Measurements from ENCODE around the gene GATA6.
"Not testable (repeated sequence)": the region's sequence is repeated elsewhere in the genome, so short reads cannot be mapped to it uniquely, and the experiment has no call there.

GATA6 gene

DNA sequence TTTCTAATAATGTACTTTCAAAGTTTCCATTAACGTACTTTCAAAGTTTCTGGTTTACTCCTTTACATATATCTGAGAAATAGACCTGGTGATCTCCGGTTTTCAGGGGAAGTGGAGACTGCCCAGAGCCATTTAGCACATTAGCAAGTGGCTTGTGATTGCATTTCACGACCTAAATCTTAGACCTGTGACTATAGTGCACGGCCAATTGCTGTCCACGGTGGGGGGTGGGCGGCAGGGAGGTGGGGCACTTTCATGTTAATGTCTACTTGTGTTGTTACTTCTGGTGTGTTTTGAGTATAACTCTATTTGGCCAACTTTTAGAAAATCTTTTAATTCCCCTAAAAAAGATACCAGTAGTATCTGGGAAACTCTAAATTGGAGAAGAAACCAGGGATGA lies 11.3 kb downstream of the GATA6 start:
- no peak for DNase-seq (ENCODE audit: low read depth in 2 of 2, low spot score in 1 of 2)

GRCh38 chr18:22182884-22183697 lies 13.7 kb downstream of the GATA6 start:
- DNase-seq (ENCODE audit: low read depth in 2 of 2, low spot score in 1 of 2): no peak

- no peak for DNase-seq (ENCODE audit: low read depth in 2 of 2, low spot score in 1 of 2)
Measured at GRCh38 chr18:22183698-22184170, 14.3 kb downstream of the GATA6 start.

DNA sequence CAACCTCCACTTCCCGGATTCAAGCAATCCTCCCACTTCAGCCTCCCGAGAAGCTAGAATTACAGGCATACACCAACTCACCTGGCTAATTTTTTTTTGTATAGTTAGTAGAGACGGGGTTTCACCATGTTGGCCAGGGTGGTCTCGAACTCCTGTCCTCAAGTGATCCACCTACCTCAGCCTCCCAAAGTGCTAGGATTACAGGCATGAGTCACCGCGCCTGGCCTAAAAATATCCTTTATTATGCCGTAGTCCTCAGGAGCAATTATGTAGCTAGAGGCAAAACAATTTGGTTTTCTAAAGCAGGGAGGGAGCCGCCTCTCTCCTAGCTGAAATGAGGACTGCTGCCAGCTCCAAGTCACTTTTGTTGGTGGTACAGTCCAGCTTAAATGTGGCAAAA lies 15.2 kb downstream of the GATA6 start:
- DNase-seq (ENCODE audit: low read depth in 2 of 2, low spot score in 1 of 2): not testable (repeated sequence)

DNA sequence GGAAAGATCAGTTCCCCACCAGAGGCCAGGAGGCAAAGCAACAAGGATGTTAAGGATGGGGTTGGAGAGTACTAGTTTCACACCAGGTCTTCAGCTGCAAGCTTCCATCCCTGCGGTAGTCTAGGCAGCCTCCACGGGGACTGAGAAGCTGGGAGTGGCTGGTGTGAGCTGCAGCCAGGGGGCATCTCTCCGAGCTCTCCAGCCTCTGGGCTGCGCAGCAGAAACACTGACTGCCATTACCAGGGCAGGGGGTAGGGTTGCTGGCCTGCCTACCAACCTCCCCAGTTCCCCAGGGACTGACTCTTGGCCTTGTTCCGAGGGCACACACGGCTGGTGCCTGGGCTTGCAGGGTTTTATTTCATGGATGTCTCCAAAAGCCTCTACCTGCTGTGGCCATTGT lies 15.9 kb downstream of the GATA6 start:
- DNase-seq (ENCODE audit: low read depth in 2 of 2, low spot score in 1 of 2): no peak

DNA sequence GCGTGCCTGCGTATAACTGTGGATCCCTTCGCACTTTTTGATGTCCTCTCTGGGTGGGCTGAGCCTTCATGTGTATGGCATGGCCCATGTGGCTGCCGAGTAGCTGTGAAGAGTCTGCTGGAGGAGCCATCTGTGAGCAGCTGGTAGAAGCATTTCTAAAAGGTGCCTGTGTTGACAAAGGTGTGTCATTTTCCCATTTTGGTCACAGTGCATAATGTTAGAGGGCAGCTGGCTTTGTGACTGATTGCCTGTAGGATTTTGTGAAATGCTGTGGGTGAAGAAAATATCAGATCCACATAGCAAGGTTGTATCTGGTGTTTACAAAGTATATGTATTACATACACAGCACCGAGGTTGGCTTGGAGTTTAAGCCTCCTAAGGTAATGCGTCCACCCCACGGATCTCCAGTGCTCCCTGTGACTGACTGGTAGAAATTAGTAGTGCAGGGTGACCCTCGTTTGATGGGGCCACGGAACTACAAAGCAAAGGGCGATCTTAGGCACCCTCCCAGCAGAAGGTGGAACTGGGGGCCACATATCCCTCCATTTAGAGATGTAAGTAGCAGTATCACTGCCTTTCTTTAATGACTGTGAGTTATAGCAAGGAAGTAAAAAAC lies 16.5 kb downstream of the GATA6 start:
- no peak for DNase-seq (ENCODE audit: low read depth in 2 of 2, low spot score in 1 of 2)

DNA sequence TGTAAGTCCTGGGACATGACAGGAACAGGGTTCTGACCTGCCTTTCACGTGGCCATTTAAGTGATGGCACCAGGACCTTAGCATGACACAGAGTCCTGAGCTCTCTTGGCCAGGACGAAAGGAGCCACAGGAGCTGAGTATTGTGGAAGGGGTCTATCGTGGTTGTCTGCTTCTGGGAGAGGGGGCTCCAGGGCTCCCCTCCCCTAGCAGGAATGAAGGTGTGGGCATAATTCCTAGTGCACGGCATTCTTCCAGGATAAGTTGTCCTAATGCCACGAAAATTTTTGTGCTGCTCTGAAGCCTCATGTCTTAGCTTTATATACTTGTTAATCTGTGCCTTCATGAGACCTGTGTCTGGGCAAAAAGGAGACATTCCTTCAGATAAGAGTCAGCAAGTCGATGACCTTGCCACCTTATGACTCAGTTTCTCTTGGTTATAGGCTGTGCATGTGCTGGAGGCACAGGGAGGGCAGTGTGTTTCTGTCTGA lies 17.1 kb downstream of the GATA6 start:
- no peak for DNase-seq (ENCODE audit: low read depth in 2 of 2, low spot score in 1 of 2)

- no peak for DNase-seq (ENCODE audit: low read depth in 2 of 2, low spot score in 1 of 2)
Measured at GRCh38 chr18:22188559-22189267, 19.3 kb downstream of the GATA6 start.

GRCh38 chr18:22189449-22190166 lies 20.2 kb downstream of the GATA6 start:
- DNase-seq (ENCODE audit: low read depth in 2 of 2, low spot score in 1 of 2): no peak

GRCh38 chr18:22191346-22191695 lies 21.9 kb downstream of the GATA6 start:
- no peak for DNase-seq (ENCODE audit: low read depth in 2 of 2, low spot score in 1 of 2)

GRCh38 chr18:22191923-22192322 lies 22.5 kb downstream of the GATA6 start:
- no peak for DNase-seq (ENCODE audit: low read depth in 2 of 2, low spot score in 1 of 2)

DNA sequence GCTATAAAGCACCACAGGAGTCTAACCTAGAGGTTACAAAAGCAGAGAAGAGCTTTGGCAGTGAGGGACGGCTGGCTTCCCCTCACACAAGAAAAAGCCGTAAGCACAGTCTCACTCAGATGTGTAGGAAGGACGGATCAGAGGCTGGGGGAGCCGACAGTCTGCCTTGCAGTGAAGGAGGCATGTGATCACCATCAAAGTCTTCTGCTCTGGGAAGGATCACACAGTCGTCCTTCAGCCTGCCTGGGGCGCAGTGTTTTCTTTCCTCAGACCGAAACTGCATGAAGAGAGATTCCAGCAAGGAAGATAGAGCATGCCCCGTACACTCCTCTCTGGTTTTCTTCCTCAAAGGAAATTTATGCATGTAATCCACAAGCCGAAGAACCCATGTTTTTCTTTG lies 24.1 kb downstream of the GATA6 start:
- DNase-seq (ENCODE audit: low read depth in 2 of 2, low spot score in 1 of 2): no peak

DNA sequence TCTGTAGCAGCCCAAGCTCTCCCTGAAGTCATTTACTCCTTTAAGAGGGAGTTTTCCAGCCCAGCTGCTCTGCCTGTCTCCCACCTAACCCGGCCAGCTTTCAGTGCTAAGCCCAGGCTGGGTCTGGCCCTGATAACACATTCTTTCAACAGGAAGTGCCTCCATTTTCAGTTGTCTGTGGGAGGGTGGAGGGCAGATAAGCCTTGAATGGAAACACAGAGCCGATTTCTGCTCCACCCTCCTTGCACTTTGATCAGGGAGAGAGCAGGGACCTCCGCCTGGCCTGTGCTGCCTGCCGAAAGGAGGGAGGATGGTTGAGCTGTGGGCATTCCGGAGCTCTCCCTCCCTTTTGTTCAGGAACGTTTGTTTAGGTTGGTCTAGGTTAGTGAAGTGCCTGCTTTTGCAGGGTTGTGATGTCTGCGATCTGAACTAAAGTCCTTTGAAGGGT lies 24.8 kb downstream of the GATA6 start:
- DNase-seq (ENCODE audit: low read depth in 2 of 2, low spot score in 1 of 2): no peak

DNA sequence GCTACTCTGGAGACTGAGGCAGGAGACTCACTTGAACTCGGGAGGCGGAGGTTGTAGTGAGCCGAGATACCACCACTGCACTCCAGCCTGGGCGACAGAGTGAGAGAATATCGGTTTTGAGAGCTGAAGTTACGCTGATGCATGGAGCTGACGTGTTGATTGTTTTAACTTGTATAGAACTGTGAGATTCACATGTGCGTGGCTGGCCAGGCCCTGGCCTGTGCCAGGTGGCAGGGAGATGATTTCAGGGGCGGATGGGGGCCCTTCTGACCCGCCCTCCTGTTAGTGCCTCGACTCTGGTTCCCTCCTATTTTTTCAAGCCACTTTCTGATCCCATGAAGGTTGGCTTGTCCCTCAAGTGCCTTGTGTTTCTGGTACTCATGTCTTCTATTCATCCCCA lies 25.7 kb downstream of the GATA6 start:
- no peak for DNase-seq (ENCODE audit: low read depth in 2 of 2, low spot score in 1 of 2)

- DNase-seq (ENCODE audit: low read depth in 2 of 2, low spot score in 1 of 2): not testable (repeated sequence)
Measured at GRCh38 chr18:22196943-22197342, 27.6 kb downstream of the GATA6 start.

- no peak for DNase-seq (ENCODE audit: low read depth in 2 of 2, low spot score in 1 of 2)
Measured at GRCh38 chr18:22197668-22198067, 28.3 kb downstream of the GATA6 start.

- DNase-seq (ENCODE audit: low read depth in 2 of 2, low spot score in 1 of 2): no peak
Measured at GRCh38 chr18:22198163-22198562, 28.8 kb downstream of the GATA6 start.

DNA sequence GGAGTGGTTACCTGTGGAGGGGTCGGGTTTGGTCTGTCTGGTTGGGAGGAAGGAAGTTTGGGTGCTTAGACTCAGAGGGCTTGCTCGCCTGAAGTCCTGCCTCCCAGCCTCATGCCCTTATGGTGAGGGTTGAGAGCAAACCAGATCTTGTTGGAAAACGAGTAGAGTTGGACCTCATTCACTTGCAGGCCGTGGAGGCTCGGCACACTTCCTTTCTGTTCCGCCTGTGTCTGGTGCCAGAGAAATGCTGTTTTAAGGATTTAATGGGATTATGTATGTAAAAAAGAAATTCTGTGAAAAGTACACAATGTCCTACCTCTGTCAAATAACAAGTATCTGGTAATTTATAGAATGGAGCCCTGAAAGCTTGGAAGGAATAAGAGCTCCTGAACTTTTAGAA lies 29.6 kb downstream of the GATA6 start:
- DNase-seq (ENCODE audit: low read depth in 2 of 2, low spot score in 1 of 2): no peak

GRCh38 chr18:22200611-22201225 lies 31.3 kb downstream of the GATA6 start:
- DNase-seq (ENCODE audit: low read depth in 2 of 2, low spot score in 1 of 2): no peak

DNA sequence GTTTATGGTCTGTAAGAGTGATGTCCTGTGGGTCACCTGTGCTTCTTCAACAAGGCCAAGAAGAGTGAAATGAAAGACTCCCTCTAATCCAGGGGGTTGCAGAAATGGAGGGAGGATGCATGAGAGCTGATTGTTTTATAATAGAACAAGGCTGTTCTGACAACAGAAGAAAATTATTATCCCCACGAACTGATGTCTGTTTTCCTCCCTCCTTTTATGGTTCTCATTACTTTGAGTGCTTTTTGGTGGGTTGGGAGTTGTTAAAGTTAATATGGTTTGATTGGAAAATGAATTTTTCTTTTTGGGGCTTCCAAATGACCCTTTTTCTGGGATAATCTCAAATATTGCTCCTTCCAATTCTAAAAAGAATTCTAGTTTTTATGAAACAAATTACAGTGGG lies 33.6 kb downstream of the GATA6 start:
- no peak for DNase-seq (ENCODE audit: low read depth in 2 of 2, low spot score in 1 of 2)

Measured in stimulated activated CD8-positive, alpha-beta memory T cell treated with anti-CD3 and anti-CD28 coated beads, Interleukin-4, amount 100 ng/mL, for 1 hour (primary cell).